Astrocyte of the cerebellum (primary cell): Measurements from ENCODE around the gene NPW.

Source experiments
- DNase-seq: peaks from one replicate; pipeline ENCODE4 v3.0.0-alpha.2; 2011; ENCODE audit warnings: low read depth
- H3K4me3 ChIP-seq: 2 replicates; pipeline ENCODE4 v1.5.1; 2011; ENCODE audit warnings: mild to moderate bottlenecking, low read depth, low read length, moderate library complexity
- in situ Hi-C: cut with HindIII; loops from 2 replicates; pipeline ENCODE4 v1.10.0; 2017; ENCODE audit warnings: low sequenced_read_pairs
- TF ChIP-seq, protein P1 (sequence below): IDR thresholded peaks from 2 replicates; pipeline ENCODE4 v1.5.1; 2012; ENCODE audit warnings: low read length, low read depth, moderate library complexity, mild to moderate bottlenecking; ENCODE audit errors: missing control alignments

Gene NPW

DNA sequence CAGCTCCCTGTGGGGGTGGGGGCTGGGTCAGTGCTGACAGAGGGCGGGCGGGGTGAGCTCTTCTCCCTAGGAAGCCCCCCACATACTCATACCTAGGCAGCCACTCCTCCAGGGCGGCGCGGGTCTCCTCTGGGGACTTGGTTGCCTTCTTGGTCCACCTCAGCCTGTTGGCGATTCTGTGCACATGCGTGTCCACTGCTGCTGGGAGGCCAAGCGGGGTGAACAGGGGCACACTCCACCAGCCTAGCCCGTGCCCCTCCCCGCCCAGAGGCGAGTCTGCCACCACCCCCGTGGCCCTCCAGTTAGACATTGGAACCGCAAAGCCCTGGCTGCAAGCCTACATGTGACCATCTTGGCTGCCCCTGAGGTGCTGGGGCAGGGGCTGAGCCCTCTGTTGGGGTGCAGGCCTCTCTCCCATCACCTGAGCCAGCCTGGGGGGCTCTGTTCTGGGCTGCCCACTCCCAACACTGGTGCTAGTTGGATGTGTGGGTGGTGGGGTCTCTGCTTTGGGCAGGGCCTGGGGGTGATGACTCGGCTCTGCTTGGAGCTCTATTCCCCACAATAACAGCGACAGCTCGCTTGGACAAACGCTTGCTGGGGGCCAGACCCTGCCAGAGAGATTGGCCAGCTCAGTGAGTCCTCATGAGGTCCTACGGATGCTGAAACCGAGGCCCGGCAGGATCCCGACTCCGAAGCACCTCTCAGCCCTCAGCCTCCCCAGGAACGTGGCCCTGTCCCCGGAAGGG is 20.6 kb downstream of the NPW start:
- no peak for DNase-seq
- no peak overlapping the region for H3K4me3 ChIP-seq
- in situ Hi-C loops = no loop called here
- TF ChIP-seq, protein P1, sequence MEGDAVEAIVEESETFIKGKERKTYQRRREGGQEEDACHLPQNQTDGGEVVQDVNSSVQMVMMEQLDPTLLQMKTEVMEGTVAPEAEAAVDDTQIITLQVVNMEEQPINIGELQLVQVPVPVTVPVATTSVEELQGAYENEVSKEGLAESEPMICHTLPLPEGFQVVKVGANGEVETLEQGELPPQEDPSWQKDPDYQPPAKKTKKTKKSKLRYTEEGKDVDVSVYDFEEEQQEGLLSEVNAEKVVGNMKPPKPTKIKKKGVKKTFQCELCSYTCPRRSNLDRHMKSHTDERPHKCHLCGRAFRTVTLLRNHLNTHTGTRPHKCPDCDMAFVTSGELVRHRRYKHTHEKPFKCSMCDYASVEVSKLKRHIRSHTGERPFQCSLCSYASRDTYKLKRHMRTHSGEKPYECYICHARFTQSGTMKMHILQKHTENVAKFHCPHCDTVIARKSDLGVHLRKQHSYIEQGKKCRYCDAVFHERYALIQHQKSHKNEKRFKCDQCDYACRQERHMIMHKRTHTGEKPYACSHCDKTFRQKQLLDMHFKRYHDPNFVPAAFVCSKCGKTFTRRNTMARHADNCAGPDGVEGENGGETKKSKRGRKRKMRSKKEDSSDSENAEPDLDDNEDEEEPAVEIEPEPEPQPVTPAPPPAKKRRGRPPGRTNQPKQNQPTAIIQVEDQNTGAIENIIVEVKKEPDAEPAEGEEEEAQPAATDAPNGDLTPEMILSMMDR = no peak

- no peak for DNase-seq
- in situ Hi-C loops = no loop called here
- TF ChIP-seq, protein P1 = no peak
- no peak overlapping the region for H3K4me3 ChIP-seq
Measured at GRCh38 chr16:2040787-2041522, 21.4 kb downstream of the NPW start.

DNA sequence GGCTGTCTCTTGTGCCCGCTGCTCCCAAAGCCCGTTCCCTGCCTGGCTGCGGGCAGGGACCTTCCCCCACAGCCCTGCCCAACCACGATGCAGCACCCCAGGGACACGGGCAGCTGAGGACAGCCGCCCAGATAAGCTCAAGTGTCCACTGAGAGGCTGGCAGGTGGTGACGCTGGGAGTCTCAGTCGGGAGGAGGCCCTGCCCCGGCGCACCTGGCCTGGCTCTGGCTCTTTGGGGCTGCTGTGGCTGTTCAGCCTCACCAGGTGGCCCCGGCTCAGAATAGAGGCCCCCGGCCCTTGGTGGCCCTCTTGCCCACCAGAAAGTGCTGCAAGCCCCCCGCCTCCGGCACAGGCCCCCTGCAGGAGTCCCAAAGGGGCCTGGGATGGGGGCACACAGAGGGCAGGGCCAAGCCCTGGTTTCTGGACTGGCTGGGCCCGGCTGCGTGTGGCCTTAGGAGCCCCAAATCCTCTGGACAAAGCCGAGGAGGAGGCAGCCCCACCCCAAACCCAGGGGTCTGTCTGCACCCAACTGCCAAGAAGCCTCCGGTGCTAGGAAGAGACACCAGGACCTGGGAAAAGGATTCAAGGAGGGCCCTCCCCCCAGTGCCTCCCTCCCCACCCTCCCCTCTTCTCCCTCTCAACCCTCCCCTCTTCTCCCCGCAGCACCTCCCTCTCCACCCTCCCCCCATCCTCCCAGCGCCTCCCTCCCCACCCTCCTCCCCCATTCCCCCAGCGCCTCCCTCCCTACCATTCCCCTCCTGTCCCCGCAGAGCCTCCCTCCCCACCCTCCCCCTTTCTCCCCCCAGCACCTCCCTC is 22.8 kb downstream of the NPW start:
- no peak overlapping the region for H3K4me3 ChIP-seq
- no peak for DNase-seq
- in situ Hi-C loops = no loop called here
- TF ChIP-seq, protein P1 = no peak

DNA sequence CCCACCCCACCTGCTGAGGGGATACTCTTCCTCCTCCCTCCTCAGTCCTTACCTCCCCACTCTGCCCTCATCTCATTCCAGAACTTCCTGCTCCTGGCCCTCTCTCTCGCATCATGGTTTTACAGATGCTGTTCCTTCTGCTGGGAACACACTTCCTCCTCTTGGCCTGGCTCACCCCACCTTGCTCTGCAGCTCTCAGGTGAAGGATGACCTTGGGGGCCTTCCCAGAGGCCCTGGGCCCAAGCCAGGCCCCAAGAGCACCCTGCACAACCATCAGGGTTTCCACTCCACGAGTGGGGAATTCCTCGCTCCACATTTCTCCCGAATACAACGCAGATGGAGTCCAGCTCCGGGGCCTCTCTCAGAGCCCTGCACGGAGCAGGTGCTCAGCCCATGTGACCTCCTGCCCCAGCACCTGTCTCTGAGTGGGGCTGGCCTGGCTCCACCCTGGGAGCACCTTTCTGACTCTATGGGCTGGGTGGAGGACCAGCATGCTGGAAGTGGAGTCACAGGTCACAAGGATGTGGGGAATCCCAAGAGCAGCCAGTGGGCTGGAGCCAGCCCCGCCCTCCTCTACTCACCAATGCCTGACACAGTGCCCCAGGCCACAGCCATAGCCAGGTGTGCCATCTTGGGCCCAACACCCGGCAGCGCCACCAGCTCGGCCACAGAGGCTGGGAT is 23.5 kb downstream of the NPW start:
- TF ChIP-seq, protein P1 = no peak
- H3K4me3 ChIP-seq = no peak overlapping the region
- in situ Hi-C loops = no loop called here
- DNase-seq = no peak

DNA sequence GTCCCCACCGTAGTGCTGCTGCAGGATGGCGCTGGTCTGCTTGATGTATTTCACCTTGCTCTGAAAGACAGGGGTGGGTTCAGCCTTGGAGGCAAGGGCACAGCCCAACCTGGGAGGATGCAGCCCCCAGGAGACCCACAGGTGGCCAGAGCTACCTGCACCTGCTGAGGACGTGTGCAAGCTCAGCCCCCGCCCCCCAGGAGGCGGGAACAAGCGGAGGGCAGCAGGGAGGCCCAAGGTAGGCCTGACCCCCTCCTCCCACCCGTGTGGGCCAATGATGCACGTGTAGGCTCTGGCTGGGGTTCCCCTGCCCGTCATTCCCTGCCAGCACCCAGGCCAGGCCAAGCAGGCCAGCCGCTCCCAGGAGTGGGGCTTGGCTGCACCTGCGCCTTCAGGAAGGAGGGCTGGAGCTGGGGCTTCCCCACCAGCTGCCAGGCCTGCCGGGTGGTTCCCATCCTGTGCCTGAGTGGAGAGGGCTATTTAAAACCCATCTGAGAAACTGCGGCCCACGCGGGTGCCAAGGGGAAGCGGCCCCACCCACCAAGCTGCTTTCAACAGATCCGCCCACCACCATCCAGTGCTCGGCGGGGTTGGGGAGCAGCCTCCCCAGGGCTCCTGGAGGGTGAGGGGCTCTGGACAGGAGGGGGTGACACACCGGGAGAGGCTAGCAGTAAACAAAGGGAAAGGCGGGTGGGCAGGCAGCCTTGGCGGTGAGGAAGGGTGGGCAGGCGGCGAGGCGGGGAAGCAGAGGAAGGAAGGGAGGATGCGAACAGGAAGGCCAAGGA is 24.3 kb downstream of the NPW start:
- in situ Hi-C loops = no loop called here
- TF ChIP-seq, protein P1 = no peak
- no peak for DNase-seq
- no peak overlapping the region for H3K4me3 ChIP-seq
